MM.1S (cell line): Measurements from ENCODE around the gene FAM200B.

Experiments
- CTCF ChIP-seq: fragments of 300-600 bp; sonication (generic); IDR thresholded peaks from 2 replicates; pipeline ENCODE4 v1.5.1; 2016; ENCODE audit warnings: antibody characterized with exemption, low read length, mixed read lengths
- EZH2 ChIP-seq: fragments of 300-600 bp; sonication (generic); optimal IDR thresholded peaks from 2 replicates; pipeline ENCODE3; 2017; ENCODE audit warnings: low read depth, mild to moderate bottlenecking, antibody characterized with exemption, low read length, mixed read lengths
- EZH2phosphoT487 ChIP-seq: fragments of 300-600 bp; sonication (generic); IDR thresholded peaks from 2 replicates; pipeline ENCODE4 v1.6.1; 2018; ENCODE audit warnings: antibody characterized with exemption, low read length

GRCh38 chr4:15692602-15693001 is 11.0 kb downstream of the FAM200B start:
- TF ChIP-seq CTCF: no peak
- no peak for TF ChIP-seq EZH2phosphoT487
- no peak for TF ChIP-seq EZH2
